ENCODE results near the gene KAZN.

The KAZN gene

GRCh38 chr1:15075175-15075574 is 476.7 kb downstream of the KAZN start:
- DNase-seq, result no peak

GRCh38 chr1:15075817-15076216 is 477.3 kb downstream of the KAZN start:
- no peak for DNase-seq

DNA sequence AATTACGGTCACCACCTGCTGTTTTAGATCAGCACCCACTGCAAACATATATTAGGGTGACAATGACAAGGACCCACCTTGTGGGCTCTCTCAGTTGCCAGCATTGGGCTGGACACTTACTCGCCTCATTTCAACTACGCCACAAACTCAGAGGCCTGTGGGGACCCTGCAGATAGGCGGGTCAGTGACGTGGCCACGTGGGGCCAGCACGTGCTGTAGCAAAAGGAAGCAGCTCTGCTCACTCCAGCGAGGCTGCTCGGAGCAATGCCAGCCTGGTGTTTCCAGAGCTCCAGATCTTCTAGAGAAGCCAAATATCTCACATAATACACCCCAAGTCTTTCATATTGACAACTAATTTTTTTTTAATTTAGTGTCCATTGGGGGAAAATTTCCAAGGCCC is 478.3 kb downstream of the KAZN start:
- no peak for DNase-seq

- DNase-seq, result no peak
These were observed 478.9 kb downstream of the KAZN start for GRCh38 chr1:15077384-15077783.

DNA sequence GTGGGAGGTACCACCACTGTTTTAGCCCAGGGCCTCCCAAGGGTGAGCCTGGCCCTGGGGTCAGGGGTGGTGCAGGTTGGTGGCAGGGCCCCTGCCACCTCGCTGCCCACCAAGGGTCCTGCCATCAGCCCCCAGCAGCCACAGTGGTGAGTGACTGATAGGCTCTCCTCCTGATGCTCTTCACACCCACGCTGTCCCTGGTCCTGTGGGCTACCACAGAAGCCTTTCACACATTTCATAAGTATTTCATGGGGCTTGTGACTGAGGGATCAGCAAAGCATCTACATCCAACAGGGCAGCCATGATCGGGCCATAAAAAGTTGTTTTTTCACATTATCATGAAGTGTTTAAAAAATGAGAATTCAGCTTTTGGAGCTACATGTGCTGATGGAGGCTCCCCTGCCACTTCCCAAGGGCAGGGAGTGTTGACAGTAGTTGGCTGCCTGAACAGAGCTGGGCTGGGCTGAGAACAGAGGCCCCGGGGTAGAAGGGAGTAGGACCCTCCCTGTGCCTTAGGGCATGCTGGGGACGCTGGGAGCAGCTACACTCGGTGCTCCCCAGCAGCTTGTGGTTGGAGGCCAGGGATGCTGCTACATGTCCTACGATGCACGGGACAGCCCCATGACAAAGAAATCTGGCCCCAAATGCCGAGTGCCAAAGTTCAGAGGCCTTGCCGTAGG is 482.0 kb downstream of the KAZN start:
- DNase-seq, result no peak

DNA sequence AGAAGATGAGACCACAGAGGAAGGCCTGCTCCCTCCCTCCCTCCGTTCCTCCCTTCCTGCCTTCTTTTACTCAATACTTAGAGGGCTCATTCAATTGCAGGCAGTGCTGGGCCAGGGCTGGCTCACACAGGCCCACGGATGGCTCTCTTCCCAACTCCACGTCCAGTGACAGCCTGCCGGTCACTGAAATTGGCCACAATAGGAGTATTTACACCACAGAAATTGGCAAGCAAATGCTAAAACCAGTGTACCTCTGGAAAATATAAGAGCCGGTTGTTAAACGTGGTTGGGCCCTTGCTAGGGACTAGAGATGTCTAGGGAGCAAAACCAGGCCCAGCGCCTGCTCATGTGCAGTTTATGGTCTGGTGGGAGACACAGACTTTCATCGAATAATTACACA is 482.6 kb downstream of the KAZN start:
- DNase-seq, result no peak

DNA sequence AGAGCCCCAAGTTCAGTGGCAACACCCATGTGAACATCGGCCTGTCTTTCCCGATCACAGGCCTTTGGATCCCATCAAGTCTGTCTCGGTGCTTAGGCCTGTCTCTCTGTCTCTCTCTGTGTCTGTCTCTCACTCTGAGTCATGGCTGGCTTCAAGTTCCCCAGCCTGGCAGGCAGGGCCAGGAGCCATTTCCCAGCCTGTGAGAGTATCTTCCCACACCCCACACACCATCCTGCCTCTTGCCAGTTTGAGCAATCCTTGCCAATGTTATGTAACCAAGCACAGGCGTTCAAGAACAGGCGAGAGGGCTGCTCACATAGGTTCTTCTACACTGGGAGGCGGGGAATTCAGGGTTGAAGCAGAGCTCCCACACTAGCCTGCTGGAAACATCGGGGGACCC is 485.1 kb downstream of the KAZN start:
- no peak for DNase-seq

DNA sequence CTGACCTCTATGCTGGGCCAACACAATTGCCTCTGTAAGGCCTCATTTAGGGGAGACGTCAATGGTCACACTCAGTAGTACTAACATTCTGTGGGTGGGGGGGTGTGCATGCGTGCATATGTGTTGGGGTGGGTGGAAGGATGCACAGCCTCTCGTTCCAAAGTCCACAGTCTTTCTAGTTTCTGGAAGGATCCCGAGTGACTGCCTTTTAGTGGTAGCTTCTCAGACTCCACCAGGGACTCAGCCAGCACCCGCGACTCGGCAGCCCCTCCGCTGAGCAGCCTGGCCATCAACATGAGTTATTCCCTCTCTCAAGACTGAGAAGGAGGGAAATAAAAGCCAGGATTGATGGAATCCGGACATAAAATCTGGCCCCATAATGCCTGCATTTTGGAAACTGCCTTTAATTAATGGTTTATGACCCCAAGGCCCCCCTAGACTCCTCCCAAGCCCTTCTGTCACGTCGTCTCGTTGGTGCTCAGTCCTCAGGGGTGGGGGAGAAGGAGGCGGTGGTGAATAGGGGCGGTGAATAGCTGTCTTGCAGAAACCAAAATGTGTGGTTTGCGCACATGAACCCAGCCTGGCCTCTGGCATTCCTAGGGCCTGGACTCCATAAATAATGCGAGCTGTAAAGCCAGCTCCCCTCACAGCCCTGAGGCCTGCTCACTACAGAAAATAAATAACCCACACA is 489.9 kb downstream of the KAZN start:
- DNase-seq, result no peak

GRCh38 chr1:15089258-15089992 is 490.9 kb downstream of the KAZN start:
- DNase-seq, result no peak

DNA sequence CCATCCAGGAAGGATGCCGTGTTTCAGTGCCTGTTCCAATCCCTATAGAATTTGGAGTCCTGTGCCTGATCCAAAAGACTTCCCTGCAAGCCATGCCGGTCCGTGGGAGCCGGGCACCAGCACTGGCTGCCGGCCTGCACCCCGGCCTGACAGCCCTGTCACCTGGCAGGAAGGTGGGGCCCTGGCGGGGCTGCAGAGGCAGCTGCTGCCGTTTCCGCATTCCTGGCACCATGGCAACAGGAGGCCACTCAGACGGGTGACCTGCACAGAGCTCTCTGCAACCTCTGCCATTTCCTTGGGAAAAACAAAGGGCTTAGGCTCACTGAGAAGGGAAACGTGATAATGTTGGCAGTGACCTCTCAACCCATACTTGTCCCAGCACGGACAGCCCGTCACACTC is 491.9 kb downstream of the KAZN start:
- DNase-seq, result peak; percentile 60

- DNase-seq, result no peak
These were observed 495.6 kb downstream of the KAZN start for GRCh38 chr1:15094056-15094455.

- no peak for DNase-seq
These were observed 496.4 kb downstream of the KAZN start for GRCh38 chr1:15094719-15095495.

GRCh38 chr1:15095496-15095875 is 497.0 kb downstream of the KAZN start:
- DNase-seq, result no peak

GRCh38 chr1:15096293-15096692 is 497.8 kb downstream of the KAZN start:
- no peak for DNase-seq

GRCh38 chr1:15098176-15099125 is 500.0 kb downstream of the KAZN start:
- DNase-seq, result no peak

DNA sequence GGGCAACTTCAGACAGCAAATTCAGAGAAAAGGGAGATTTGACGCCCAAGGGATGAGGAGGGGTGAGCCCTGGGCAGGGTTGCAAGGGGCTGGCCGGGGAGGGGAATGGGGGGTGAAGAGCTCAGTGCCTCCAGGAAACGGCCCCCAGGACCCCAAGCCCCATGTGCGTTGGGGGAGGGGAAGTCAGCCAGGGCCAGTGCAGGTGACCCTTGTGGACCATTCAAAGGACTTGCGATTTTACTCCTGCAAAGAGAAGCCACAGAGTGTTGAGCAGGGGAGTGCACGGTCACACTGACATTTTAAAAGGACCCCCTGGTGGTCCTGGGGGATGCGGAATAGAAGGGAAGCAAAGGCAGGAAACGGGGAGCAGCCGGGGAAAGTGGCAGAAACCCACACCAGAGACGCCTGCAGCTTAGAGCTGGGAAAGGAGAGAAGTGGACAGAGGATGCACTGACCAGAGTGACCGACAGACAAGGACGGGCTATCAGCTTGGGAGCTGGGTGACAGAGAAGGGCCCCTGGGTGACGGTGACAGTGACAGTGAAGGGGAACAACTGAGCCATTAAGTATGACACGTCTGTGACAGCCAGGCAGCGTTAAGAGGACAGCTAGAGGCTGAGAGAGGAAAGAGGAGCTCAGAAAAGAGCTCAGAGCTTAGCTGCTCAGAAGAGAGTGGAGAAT is 501.1 kb downstream of the KAZN start:
- DNase-seq, result no peak

GRCh38 chr1:15100121-15100879 is 501.8 kb downstream of the KAZN start:
- DNase-seq, result peak; percentile 58

- DNase-seq, result no peak
These were observed 502.6 kb downstream of the KAZN start for GRCh38 chr1:15100880-15101760.

DNA sequence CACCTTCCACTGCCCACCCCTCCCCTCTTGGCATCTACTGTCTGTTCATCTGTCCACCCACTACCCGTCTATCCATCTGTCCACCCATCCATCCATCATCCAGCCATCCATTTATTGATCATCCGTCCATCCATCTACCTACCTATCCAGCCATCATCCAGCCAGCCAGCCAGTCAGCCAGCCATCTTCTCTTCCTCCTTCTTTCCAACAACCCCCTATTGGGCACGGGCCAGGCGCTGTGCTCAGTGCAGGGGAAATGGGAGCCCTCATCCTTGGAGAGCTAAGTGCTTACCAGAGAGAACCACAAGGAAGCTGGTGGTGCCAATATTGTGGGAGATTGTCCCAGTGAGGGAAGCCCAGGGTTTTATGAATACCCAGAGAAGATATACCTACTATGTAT is 503.3 kb downstream of the KAZN start:
- DNase-seq, result no peak

DNA sequence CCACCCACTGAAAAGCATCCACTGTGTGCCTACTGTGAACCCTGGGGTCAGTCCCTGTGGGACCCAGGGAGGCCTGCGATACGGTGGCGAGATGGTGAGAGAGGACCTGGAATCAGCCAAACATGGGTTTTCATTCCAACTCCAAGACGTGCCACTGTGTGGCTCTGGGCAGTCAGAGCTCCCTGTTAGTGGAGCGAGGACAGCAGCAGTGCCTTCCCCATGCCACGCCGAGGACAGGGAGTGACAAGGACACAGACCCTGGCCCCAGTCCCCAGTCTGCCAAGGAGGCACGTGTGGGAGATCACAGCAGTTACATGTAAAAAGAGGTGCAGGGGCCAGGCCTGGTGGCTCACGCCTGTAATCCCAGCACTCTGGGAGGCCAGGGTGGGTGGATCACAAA is 504.2 kb downstream of the KAZN start:
- no peak for DNase-seq

All from NCI-H345 (cell line).